HG03196 (cell line): Measurements from ENCODE around the gene TRMT6.

Experiments used
- ATAC-seq: cut with Tn5 transposase; IDR thresholded peaks from one replicate; pipeline ENCODE4 v1.9.1; 2021; ENCODE audit not compliant: unreplicated experiment

TRMT6 gene

GRCh38 chr20:5908981-5909380 is 41.4 kb downstream of the TRMT6 start:
- ATAC-seq: no peak

DNA sequence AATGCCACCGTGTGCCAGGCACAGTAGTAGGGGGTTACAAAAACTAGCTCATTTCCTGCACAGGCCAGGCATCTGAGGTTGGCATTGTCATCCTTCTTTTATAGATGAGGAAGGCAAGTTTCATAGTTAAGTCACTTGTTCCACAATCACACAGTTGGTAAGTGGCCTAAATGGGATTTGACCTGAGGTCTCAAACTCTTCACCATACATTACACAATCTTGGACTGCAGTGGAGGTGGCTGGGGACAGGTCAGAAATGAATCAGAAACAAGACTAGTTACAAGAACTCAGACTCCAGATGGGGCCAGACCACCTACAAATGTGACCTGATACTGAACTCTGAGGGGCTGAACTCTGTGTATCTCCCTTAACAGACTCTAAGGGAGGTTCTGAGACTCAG is 49.4 kb downstream of the TRMT6 start:
- ATAC-seq: no peak

DNA sequence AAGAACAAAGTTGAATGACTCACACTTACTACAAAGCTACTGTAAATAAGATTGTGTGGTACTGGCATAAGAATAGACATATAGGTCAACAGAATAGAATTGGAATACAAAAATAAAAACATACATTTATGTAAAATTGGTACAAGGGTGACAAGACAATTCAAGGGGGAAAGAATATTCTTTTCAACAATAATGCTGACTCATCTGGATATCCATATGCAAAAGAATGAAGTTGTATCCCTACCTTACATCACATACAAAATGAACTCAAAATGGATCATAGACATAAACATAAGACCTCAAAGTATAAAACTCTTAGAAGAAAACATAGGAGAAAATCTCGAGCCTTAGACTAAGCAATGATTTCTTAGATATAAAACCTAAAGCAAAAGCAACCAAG is 50.9 kb downstream of the TRMT6 start:
- no peak for ATAC-seq

- no peak for ATAC-seq
Measured at GRCh38 chr20:5895626-5896025, 54.7 kb downstream of the TRMT6 start.

DNA sequence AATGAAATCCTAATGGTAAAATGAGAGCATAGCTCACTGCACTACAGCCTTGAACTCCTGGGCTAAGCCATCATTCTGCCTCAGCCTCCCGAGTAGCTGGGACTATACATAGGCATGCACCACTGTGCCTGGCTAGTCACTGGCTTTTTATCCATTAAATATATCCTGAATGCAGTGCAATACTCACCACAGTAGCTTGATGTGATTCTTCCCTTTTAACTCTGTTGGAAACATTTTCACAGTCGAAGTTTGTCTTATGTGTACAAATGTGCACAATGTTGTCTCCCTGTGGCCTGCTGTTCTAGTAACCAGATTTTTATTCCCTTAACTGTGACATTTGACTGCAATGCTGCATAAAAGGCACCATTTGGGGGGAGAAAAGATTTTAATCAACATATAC is 56.7 kb downstream of the TRMT6 start:
- ATAC-seq: no peak

GRCh38 chr20:5893052-5893451 is 57.3 kb downstream of the TRMT6 start:
- ATAC-seq: no peak

- ATAC-seq: no peak
Measured at GRCh38 chr20:5890773-5891441, 59.4 kb downstream of the TRMT6 start.

- ATAC-seq: no peak
Measured at GRCh38 chr20:5888041-5888440, 62.3 kb downstream of the TRMT6 start.

- no peak for ATAC-seq
Measured at GRCh38 chr20:5887386-5887785, 62.9 kb downstream of the TRMT6 start.
